GM10266 (cell line): ENCODE measurements around the gene ARHGEF28.

ENCODE experiments used
- DNase-seq: peaks from one replicate; pipeline ENCODE4 v3.0.0; 2012; ENCODE audit errors: extremely low spot score
- TF ChIP-seq, protein P1 (sequence below): IDR thresholded peaks from 2 replicates; pipeline ENCODE4 v1.5.1; 2012; ENCODE audit warnings: mild to moderate bottlenecking, low read depth; ENCODE audit not compliant: control insufficient read depth, insufficient read depth; ENCODE audit errors: missing control alignments

The ARHGEF28 gene

DNA sequence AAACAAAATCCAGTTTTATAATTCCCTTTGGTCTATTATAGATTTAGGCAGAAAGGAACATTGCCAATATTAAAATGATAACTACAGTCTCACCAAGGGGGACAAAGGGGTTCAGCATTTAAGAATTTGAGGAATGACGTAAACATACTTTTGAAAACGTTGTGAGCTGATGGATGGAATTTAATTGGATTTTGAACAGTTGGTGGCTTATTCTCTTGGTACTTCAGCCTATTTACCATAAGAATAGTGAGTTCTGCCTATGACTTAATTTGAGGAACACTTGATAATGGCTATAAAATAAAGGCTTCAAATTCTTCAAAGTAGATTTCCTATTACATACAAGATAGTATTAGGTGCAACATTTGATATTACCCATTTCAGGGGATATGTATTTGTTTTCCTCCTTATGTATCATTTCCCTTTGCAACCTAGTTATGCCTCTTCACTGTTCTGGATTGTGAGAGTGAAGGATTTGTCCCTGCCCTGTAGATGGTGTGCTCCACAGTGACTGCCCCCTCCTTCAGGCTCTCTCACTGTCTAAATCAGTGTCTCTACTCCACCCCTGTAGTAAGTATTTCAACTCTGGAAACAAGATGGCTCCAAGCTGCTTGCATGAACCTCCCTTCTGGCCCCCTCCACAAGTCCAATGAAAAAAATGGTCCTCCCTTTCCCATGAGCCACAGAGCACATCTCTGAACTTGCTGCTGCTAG lies 225.6 kb downstream of the ARHGEF28 start:
- TF ChIP-seq, protein P1, sequence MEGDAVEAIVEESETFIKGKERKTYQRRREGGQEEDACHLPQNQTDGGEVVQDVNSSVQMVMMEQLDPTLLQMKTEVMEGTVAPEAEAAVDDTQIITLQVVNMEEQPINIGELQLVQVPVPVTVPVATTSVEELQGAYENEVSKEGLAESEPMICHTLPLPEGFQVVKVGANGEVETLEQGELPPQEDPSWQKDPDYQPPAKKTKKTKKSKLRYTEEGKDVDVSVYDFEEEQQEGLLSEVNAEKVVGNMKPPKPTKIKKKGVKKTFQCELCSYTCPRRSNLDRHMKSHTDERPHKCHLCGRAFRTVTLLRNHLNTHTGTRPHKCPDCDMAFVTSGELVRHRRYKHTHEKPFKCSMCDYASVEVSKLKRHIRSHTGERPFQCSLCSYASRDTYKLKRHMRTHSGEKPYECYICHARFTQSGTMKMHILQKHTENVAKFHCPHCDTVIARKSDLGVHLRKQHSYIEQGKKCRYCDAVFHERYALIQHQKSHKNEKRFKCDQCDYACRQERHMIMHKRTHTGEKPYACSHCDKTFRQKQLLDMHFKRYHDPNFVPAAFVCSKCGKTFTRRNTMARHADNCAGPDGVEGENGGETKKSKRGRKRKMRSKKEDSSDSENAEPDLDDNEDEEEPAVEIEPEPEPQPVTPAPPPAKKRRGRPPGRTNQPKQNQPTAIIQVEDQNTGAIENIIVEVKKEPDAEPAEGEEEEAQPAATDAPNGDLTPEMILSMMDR: no peak

DNA sequence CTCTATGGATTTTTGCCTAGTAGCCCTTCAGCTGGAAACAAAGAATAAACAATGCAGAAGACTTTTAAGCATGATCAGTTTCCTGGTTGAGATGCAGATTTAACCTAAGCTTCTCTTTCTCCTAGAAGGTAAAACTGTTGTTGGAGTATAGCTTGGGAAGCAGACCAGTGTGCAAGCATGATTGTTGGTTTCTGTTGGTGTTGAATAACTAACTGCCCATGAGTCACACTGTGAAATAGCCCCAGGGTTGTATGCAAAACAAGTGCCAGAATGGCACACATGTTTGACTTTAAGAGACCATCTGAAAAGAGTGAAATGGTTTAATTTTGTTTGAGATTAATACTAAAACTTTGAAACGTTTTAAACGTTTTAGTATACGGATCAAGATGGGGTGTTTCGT lies 227.1 kb downstream of the ARHGEF28 start:
- TF ChIP-seq, protein P1: no peak
- DNase-seq: no peak

More for the DNA sequence above, 225.6 kb downstream of the ARHGEF28 start:
- DNase-seq: no peak

DNA sequence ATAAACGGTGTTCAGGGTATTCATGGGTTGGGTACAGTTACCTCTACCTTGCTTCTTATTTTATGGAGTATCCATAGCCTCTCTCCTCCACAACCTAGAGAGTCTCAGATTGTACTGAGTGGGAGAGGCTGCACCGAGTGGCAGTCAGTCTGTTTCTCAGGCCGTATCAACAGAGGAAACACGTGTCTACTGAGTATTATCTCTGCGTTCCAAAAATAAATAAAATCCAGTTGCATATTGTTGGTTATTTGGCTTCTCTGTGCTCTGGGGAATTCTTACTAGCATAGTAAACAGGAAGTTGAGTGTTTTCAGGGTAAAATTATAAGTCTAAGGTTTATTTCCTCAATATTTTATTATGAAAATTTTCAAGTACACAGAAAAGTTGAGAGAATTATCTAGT lies 231.0 kb downstream of the ARHGEF28 start:
- TF ChIP-seq, protein P1: no peak
- DNase-seq: no peak

DNA sequence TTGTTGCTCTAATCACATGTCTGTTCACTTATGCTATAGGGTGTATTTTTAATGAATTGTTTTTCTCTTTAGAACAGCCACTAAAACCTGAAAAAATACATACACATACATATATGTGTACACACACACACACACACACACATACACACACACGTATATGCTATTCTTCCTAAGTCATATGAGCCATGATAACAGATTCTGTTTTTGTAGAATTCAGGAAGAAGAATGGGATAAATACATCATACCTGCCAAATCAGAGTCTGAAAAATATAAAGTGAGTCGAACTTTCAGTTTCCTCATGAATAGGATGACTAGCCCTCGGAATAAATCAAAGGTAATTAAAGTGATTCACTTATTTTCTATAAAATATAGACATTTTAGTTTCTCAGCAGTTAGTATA lies 231.4 kb downstream of the ARHGEF28 start:
- TF ChIP-seq, protein P1: no peak
- no peak for DNase-seq

GRCh38 chr5:73858054-73858453 lies 232.1 kb downstream of the ARHGEF28 start:
- no peak for DNase-seq
- TF ChIP-seq, protein P1: no peak

GRCh38 chr5:73858776-73859175 lies 232.8 kb downstream of the ARHGEF28 start:
- TF ChIP-seq, protein P1: no peak
- no peak for DNase-seq

GRCh38 chr5:73859696-73860095 lies 233.7 kb downstream of the ARHGEF28 start:
- TF ChIP-seq, protein P1: no peak
- DNase-seq: no peak
